Kidney (tissue), 14 donors: ENCODE measurements around the gene CYTH4. TPM values are rescaled to one million over a fixed set of nuclear protein-coding genes. Genes with fewer than 3 reads are reported as not detected.

Source experiments
- DNase-seq, 5 donors: peaks; one replicate each; pipeline ENCODE4 v3.0.0-alpha.2; 2013 to 2020
- FAIRE-seq: peaks from 2 replicates; lab custom pipeline; 2012; peaks lifted over from hg19 to GRCh38; lab: Jason Lieb, UNC
- H3K27ac ChIP-seq, 2 donors: one replicate each; pipeline ENCODE4 v1.7.0; 2013; ENCODE audit warnings: low read depth in 2 of 2, low read length in 2 of 2, inconsistent platforms in 1 of 2
- H3K27me3 ChIP-seq: one replicate; pipeline ENCODE4 v1.7.1; 2013; ENCODE audit warnings: low read length, inconsistent platforms; ENCODE audit not compliant: control insufficient read depth, insufficient read depth
- H3K36me3 ChIP-seq, 3 donors: one replicate each; pipeline versions ENCODE4 v1.7.0 to v1.7.1; 2013; ENCODE audit warnings: low read length in 3 of 3, control low read depth in 1 of 3, inconsistent platforms in 1 of 3; ENCODE audit not compliant: insufficient read depth in 3 of 3, control insufficient read depth in 2 of 3
- H3K4me1 ChIP-seq, 3 donors: one replicate each; pipeline versions ENCODE4 v1.7.0 to v1.7.1; 2013; ENCODE audit warnings: low read length in 3 of 3, inconsistent platforms in 1 of 3, low read depth in 1 of 3; ENCODE audit not compliant: control insufficient read depth in 2 of 3, insufficient read depth in 2 of 3
- H3K4me3 ChIP-seq, 3 donors: one replicate each; pipeline versions ENCODE4 v1.7.0 to v1.8.1; 2013; ENCODE audit warnings: low read length in 3 of 3, control low read depth in 1 of 3, inconsistent platforms in 1 of 3
- H3K9ac ChIP-seq, 3 donors: one replicate each; pipeline versions ENCODE4 v1.7.0 to v1.7.1; 2013; ENCODE audit warnings: low read length in 3 of 3, control low read depth in 1 of 3, inconsistent platforms in 1 of 3
- H3K9me3 ChIP-seq, 3 donors: one replicate each; pipeline versions ENCODE4 v1.7.0 to v1.7.1; 2013; ENCODE audit warnings: low read length in 3 of 3, control low read depth in 1 of 3, inconsistent platforms in 1 of 3; ENCODE audit not compliant: control insufficient read depth in 2 of 3, insufficient read depth in 1 of 3
- CTCF ChIP-seq: IDR thresholded peaks from 3 replicates; pipeline ENCODE4 v1.5.1; 2012; ENCODE audit warnings: mild to moderate bottlenecking, moderate library complexity, borderline replicate concordance; ENCODE audit not compliant: insufficient read depth; ENCODE audit errors: extremely low read depth
- intact Hi-C: fragments of 100-400 bp; cut with DNase I; formaldehyde crosslinking; loops from one replicate; pipeline ENCODE4 v1.11.1; 2022
- polyA plus RNA-seq: library from polyadenylated mRNA; stranded (reverse); fragments of 350-450 nt; fragmentation: Illumina TruSeq; extraction: RNeasy Lipid Tissue Mini Kit (QIAGEN cat#74804); gene quantifications from one replicate; pipeline ENCODE4 v1.2.3, GENCODE V29; 2014; ENCODE audit warnings: low read depth, low replicate concordance; ENCODE audit not compliant: insufficient read depth
- total RNA-seq: library from RNA; stranded (reverse); fragmentation: NEBNext Ultra II Directional; extraction: Animal tissue kit (Norgen Biotek cat#: 25700); gene quantifications from one replicate; pipeline ENCODE4 v1.2.1, GENCODE V29; 2021
- donor health status: control.
- donor health status: control.
- donor health status: control.
- donor health status: control.
- donor health status: control.
- donor health status: DM: yes; HTN: yes; CAD: no.
- donor health status: Normal renal cell carcinoma (clear cell type).

The CYTH4 gene
- total and polyA plus RNA-seq, 2 donors from 2014 or later, result 1.9 to 30.2 TPM

GRCh38 chr22:37316875-37317371, 34.6 kb downstream of the CYTH4 start:
- H3K9ac ChIP-seq, result no peak overlapping the region
- FAIRE-seq (no peak), DNase-seq (peak; percentile 88 to 95 (median 88))
- TF ChIP-seq CTCF, result peak; percentile 94
- intact Hi-C loops, result loop anchor here (5.0 kb wide), 1 partner anchor 145 kb away; no protein-coding TSS in a partner anchor
- no peaks in the 10 kb centered on the region for H3K9me3 ChIP-seq
- no peaks in the 10 kb centered on the region for H3K27me3 ChIP-seq
- H3K36me3 ChIP-seq, result no peaks in the 10 kb centered on the region
- H3K4me3 ChIP-seq, result no peak overlapping the region
- H3K4me1 ChIP-seq, result no peaks in the 10 kb centered on the region
- no peak overlapping the region for H3K27ac ChIP-seq

- no peak for FAIRE-seq
Measured at GRCh38 chr22:37317698-37318210, 35.4 kb downstream of the CYTH4 start.

GRCh38 chr22:37318364-37319109, 36.2 kb downstream of the CYTH4 start:
- Histone ChIP-seq H3K9me3 (no peaks in the 10 kb centered on the region), H3K9ac (no peak overlapping the region), H3K27me3 (peaks cover under 1% of the 10 kb centered on the region), H3K36me3 (no peaks in the 10 kb centered on the region), H3K4me1 (no peaks in the 10 kb centered on the region), H3K27ac (no peak overlapping the region), H3K4me3 (no peak overlapping the region)
- FAIRE-seq, result no peak
- no peak for DNase-seq
- TF ChIP-seq CTCF, result no peak
- intact Hi-C loops, result loop anchor here (5.0 kb wide), 1 partner anchor 144 kb away; no protein-coding TSS in a partner anchor

More at GRCh38 chr22:37317698-37318210, 35.4 kb downstream of the CYTH4 start:
- H3K27ac ChIP-seq, result no peak overlapping the region
- no peaks in the 10 kb centered on the region for H3K36me3 ChIP-seq
- no peaks in the 10 kb centered on the region for H3K4me1 ChIP-seq
- TF ChIP-seq CTCF, result no peak
- no peak for DNase-seq
- intact Hi-C loops, result loop anchor here (5.0 kb wide), 1 partner anchor 145 kb away; no protein-coding TSS in a partner anchor
- no peak overlapping the region for H3K9ac ChIP-seq
- H3K9me3 ChIP-seq, result no peaks in the 10 kb centered on the region
- H3K27me3 ChIP-seq, result no peaks in the 10 kb centered on the region
- H3K4me3 ChIP-seq, result no peak overlapping the region
